ENCODE measurements around the gene PPY.

Gene PPY

GRCh38 chr17:43927060-43927864, 15.0 kb downstream of the PPY start:
- Histone ChIP-seq H3K27me3 (ENCODE audit: insufficient read depth, low read length) (peaks cover 41% of the 10 kb centered on the region), H3K4me3 (ENCODE audit: low read length) (peak overlapping the region; percentile 50; the same call in 1 of the 2 replicates), H3K9ac (ENCODE audit: low read depth, low read length) (no peak overlapping the region), H3K27ac (ENCODE audit: low read length) (no peak overlapping the region), H3K4me1 (ENCODE audit: insufficient read depth, low read length) (no peaks in the 10 kb centered on the region), H3K36me3 (ENCODE audit: insufficient read depth, low read depth, low read length) (no peaks in the 10 kb centered on the region), H3K9me3 (ENCODE audit: insufficient read depth, low read depth, low read length) (no peaks in the 10 kb centered on the region)

GRCh38 chr17:43924558-43924957, 17.7 kb downstream of the PPY start:
- Histone ChIP-seq H3K27me3 (ENCODE audit: insufficient read depth, low read length) (peaks cover 41% of the 10 kb centered on the region), H3K4me1 (ENCODE audit: insufficient read depth, low read length) (no peaks in the 10 kb centered on the region), H3K27ac (ENCODE audit: low read length) (no peak overlapping the region), H3K36me3 (ENCODE audit: insufficient read depth, low read depth, low read length) (no peaks in the 10 kb centered on the region), H3K4me3 (ENCODE audit: low read length) (no peak overlapping the region), H3K9me3 (ENCODE audit: insufficient read depth, low read depth, low read length) (no peaks in the 10 kb centered on the region), H3K9ac (ENCODE audit: low read depth, low read length) (no peak overlapping the region)

- Histone ChIP-seq H3K4me1 (ENCODE audit: insufficient read depth, low read length) (no peaks in the 10 kb centered on the region; the same call in 1 of the 2 replicates), H3K36me3 (ENCODE audit: insufficient read depth, low read depth, low read length) (no peaks in the 10 kb centered on the region), H3K9ac (ENCODE audit: low read depth, low read length) (no peak overlapping the region)
These were observed 21.7 kb downstream of the PPY start for GRCh38 chr17:43920500-43921095.

GRCh38 chr17:43918026-43918389, 24.3 kb downstream of the PPY start:
- no peak overlapping the region for H3K9ac ChIP-seq (ENCODE audit: low read depth, low read length)
- no peak overlapping the region for H3K27ac ChIP-seq (ENCODE audit: low read length)
- no peaks in the 10 kb centered on the region for H3K9me3 ChIP-seq (ENCODE audit: insufficient read depth, low read depth, low read length)
- no peaks in the 10 kb centered on the region for H3K36me3 ChIP-seq (ENCODE audit: insufficient read depth, low read depth, low read length)
- no peaks in the 10 kb centered on the region; the same call in 1 of the 2 replicates for H3K4me1 ChIP-seq (ENCODE audit: insufficient read depth, low read length)
- peaks cover 12% of the 10 kb centered on the region; the same call in 1 of the 2 replicates for H3K27me3 ChIP-seq (ENCODE audit: insufficient read depth, low read length)
- H3K4me3 ChIP-seq (ENCODE audit: low read length), result no peak overlapping the region; the same call in 1 of the 2 replicates

More at GRCh38 chr17:43920500-43921095, 21.7 kb downstream of the PPY start:
- H3K27me3 ChIP-seq (ENCODE audit: insufficient read depth, low read length), result peaks cover 19% of the 10 kb centered on the region
- H3K9me3 ChIP-seq (ENCODE audit: insufficient read depth, low read depth, low read length), result no peaks in the 10 kb centered on the region
- no peak overlapping the region for H3K4me3 ChIP-seq (ENCODE audit: low read length)
- no peak overlapping the region for H3K27ac ChIP-seq (ENCODE audit: low read length)

GRCh38 chr17:43917348-43918025, 24.8 kb downstream of the PPY start:
- peaks cover 12% of the 10 kb centered on the region for H3K27me3 ChIP-seq (ENCODE audit: insufficient read depth, low read length)
- H3K9me3 ChIP-seq (ENCODE audit: insufficient read depth, low read depth, low read length), result no peaks in the 10 kb centered on the region
- H3K4me1 ChIP-seq (ENCODE audit: insufficient read depth, low read length), result no peaks in the 10 kb centered on the region; the same call in 1 of the 2 replicates
- H3K27ac ChIP-seq (ENCODE audit: low read length), result no peak overlapping the region
- H3K9ac ChIP-seq (ENCODE audit: low read depth, low read length), result no peak overlapping the region
- no peaks in the 10 kb centered on the region for H3K36me3 ChIP-seq (ENCODE audit: insufficient read depth, low read depth, low read length)
- H3K4me3 ChIP-seq (ENCODE audit: low read length), result peak overlapping the region; percentile 57; the same call in 1 of the 2 replicates

- H3K4me3 ChIP-seq (ENCODE audit: low read length), result peak overlapping the region; percentile 57; the same call in 1 of the 2 replicates
- H3K27me3 ChIP-seq (ENCODE audit: insufficient read depth, low read length), result peaks cover 12% of the 10 kb centered on the region
- H3K4me1 ChIP-seq (ENCODE audit: insufficient read depth, low read length), result no peaks in the 10 kb centered on the region; the same call in 1 of the 2 replicates
- H3K9me3 ChIP-seq (ENCODE audit: insufficient read depth, low read depth, low read length), result no peaks in the 10 kb centered on the region
- H3K36me3 ChIP-seq (ENCODE audit: insufficient read depth, low read depth, low read length), result no peaks in the 10 kb centered on the region
- H3K9ac ChIP-seq (ENCODE audit: low read depth, low read length), result no peak overlapping the region
- no peak overlapping the region for H3K27ac ChIP-seq (ENCODE audit: low read length)
These were observed 25.3 kb downstream of the PPY start for GRCh38 chr17:43917016-43917347.

GRCh38 chr17:43916385-43916784, 25.9 kb downstream of the PPY start:
- H3K27ac ChIP-seq (ENCODE audit: low read length), result no peak overlapping the region
- H3K4me1 ChIP-seq (ENCODE audit: insufficient read depth, low read length), result no peaks in the 10 kb centered on the region; the same call in 1 of the 2 replicates
- H3K9ac ChIP-seq (ENCODE audit: low read depth, low read length), result no peak overlapping the region
- no peak overlapping the region for H3K4me3 ChIP-seq (ENCODE audit: low read length)
- no peaks in the 10 kb centered on the region for H3K9me3 ChIP-seq (ENCODE audit: insufficient read depth, low read depth, low read length)
- peaks cover 12% of the 10 kb centered on the region for H3K27me3 ChIP-seq (ENCODE audit: insufficient read depth, low read length)
- no peaks in the 10 kb centered on the region for H3K36me3 ChIP-seq (ENCODE audit: insufficient read depth, low read depth, low read length)

- no peaks in the 10 kb centered on the region for H3K9me3 ChIP-seq (ENCODE audit: insufficient read depth, low read depth, low read length)
- H3K4me1 ChIP-seq (ENCODE audit: insufficient read depth, low read length), result no peaks in the 10 kb centered on the region; the same call in 1 of the 2 replicates
- H3K27me3 ChIP-seq (ENCODE audit: insufficient read depth, low read length), result peaks cover 12% of the 10 kb centered on the region
- H3K4me3 ChIP-seq (ENCODE audit: low read length), result no peak overlapping the region
- no peaks in the 10 kb centered on the region for H3K36me3 ChIP-seq (ENCODE audit: insufficient read depth, low read depth, low read length)
- H3K27ac ChIP-seq (ENCODE audit: low read length), result no peak overlapping the region
- no peak overlapping the region for H3K9ac ChIP-seq (ENCODE audit: low read depth, low read length)
These were observed 26.7 kb downstream of the PPY start for GRCh38 chr17:43915559-43915958.

- Histone ChIP-seq H3K27me3 (ENCODE audit: insufficient read depth, low read length) (peaks cover 19% of the 10 kb centered on the region), H3K9ac (ENCODE audit: low read depth, low read length) (no peak overlapping the region), H3K36me3 (ENCODE audit: insufficient read depth, low read depth, low read length) (no peaks in the 10 kb centered on the region), H3K4me1 (ENCODE audit: insufficient read depth, low read length) (peaks cover 4% of the 10 kb centered on the region; the same call in 1 of the 2 replicates), H3K9me3 (ENCODE audit: insufficient read depth, low read depth, low read length) (no peaks in the 10 kb centered on the region), H3K4me3 (ENCODE audit: low read length) (no peak overlapping the region), H3K27ac (ENCODE audit: low read length) (no peak overlapping the region)
These were observed 27.8 kb downstream of the PPY start for GRCh38 chr17:43914451-43914850.

GRCh38 chr17:43913584-43913983, 28.7 kb downstream of the PPY start:
- H3K9me3 ChIP-seq (ENCODE audit: insufficient read depth, low read depth, low read length), result no peaks in the 10 kb centered on the region
- peaks cover 4% of the 10 kb centered on the region; the same call in 1 of the 2 replicates for H3K4me1 ChIP-seq (ENCODE audit: insufficient read depth, low read length)
- H3K27me3 ChIP-seq (ENCODE audit: insufficient read depth, low read length), result peaks cover 28% of the 10 kb centered on the region
- H3K27ac ChIP-seq (ENCODE audit: low read length), result no peak overlapping the region
- H3K4me3 ChIP-seq (ENCODE audit: low read length), result no peak overlapping the region
- no peaks in the 10 kb centered on the region for H3K36me3 ChIP-seq (ENCODE audit: insufficient read depth, low read depth, low read length)
- no peak overlapping the region for H3K9ac ChIP-seq (ENCODE audit: low read depth, low read length)

- H3K4me1 ChIP-seq (ENCODE audit: insufficient read depth, low read length), result peaks cover 4% of the 10 kb centered on the region; the same call in 1 of the 2 replicates
- H3K4me3 ChIP-seq (ENCODE audit: low read length), result no peak overlapping the region
- H3K9ac ChIP-seq (ENCODE audit: low read depth, low read length), result no peak overlapping the region
- H3K36me3 ChIP-seq (ENCODE audit: insufficient read depth, low read depth, low read length), result no peaks in the 10 kb centered on the region
- H3K27ac ChIP-seq (ENCODE audit: low read length), result no peak overlapping the region
- no peaks in the 10 kb centered on the region for H3K9me3 ChIP-seq (ENCODE audit: insufficient read depth, low read depth, low read length)
- peaks cover 32% of the 10 kb centered on the region for H3K27me3 ChIP-seq (ENCODE audit: insufficient read depth, low read length)
These were observed 29.5 kb downstream of the PPY start for GRCh38 chr17:43912635-43913304.

All from iPS-20b (cell line).